Measurements from ENCODE around the gene CHGA. TPM values are rescaled to one million over a fixed set of nuclear protein-coding genes. Genes with fewer than 3 reads are reported as not detected.

Gene CHGA
- total RNA-seq, 6 experiments from 2014 or later, result 0.18 to 0.25 TPM; not detected in 4

GRCh38 chr14:92949496-92950192 lies 26.7 kb downstream of the CHGA start:
- peaks cover 0 to 8% (median 4%) of the 10 kb centered on the region in 4 donors for H3K4me1 ChIP-seq
- no peaks in the 10 kb centered on the region for H3K27me3 ChIP-seq
- intact Hi-C loops (cut with DNase I), result loop anchor here (5.0 to 10.0 kb wide), 3 partner anchors 65 to 195 kb away; no protein-coding TSS in a partner anchor
- no peaks in the 10 kb centered on the region for H3K9me3 ChIP-seq
- H3K27ac ChIP-seq, result no peak overlapping the region
- H3K36me3 ChIP-seq, result peaks cover 0 to 7% (median 0%) of the 10 kb centered on the region in 4 donors
- no peak overlapping the region for H3K4me3 ChIP-seq
- no peak for ATAC-seq
- 81% methylated on average over 6 of the region's 24 CpGs for WGBS (ENCODE audit: insufficient coverage, low coverage, low lambda C conversion rate, missing lambda C conversion rate)
- TF ChIP-seq POLR2A (IDR thresholded peaks at IDR 0.05), result no peak
- TF ChIP-seq, protein P1, sequence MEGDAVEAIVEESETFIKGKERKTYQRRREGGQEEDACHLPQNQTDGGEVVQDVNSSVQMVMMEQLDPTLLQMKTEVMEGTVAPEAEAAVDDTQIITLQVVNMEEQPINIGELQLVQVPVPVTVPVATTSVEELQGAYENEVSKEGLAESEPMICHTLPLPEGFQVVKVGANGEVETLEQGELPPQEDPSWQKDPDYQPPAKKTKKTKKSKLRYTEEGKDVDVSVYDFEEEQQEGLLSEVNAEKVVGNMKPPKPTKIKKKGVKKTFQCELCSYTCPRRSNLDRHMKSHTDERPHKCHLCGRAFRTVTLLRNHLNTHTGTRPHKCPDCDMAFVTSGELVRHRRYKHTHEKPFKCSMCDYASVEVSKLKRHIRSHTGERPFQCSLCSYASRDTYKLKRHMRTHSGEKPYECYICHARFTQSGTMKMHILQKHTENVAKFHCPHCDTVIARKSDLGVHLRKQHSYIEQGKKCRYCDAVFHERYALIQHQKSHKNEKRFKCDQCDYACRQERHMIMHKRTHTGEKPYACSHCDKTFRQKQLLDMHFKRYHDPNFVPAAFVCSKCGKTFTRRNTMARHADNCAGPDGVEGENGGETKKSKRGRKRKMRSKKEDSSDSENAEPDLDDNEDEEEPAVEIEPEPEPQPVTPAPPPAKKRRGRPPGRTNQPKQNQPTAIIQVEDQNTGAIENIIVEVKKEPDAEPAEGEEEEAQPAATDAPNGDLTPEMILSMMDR (IDR thresholded peaks at IDR 0.05), result no peak
- DNase-seq, result no peak

DNA sequence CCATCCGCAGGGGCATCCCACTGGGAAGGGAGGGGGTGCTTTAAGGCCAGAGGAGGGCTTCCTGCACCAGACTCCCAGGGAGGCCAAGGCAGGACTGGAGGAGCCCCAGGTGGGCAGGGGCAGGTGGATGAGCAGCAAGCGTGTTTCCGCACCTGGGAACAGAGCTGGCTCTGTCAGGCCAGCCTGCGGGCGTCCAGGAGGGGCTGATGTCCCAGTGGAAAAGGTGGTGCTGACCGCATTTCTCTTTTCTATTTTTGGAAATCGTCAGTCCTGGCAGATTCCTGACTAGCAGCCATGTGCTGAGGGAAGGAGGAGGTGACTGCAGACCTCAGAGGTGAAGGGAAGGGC lies 27.2 kb downstream of the CHGA start:
- no peak for DNase-seq

GRCh38 chr14:92950773-92951172 lies 27.8 kb downstream of the CHGA start:
- no peaks in the 10 kb centered on the region for H3K9me3 ChIP-seq
- peaks cover 0 to 7% (median 0%) of the 10 kb centered on the region in 4 donors for H3K36me3 ChIP-seq
- no peak for ATAC-seq
- TF ChIP-seq, protein P1 (IDR thresholded peaks at IDR 0.05), result no peak
- TF ChIP-seq POLR2A (IDR thresholded peaks at IDR 0.05), result no peak
- H3K4me3 ChIP-seq, result no peak overlapping the region
- peaks cover 0 to 8% (median 4%) of the 10 kb centered on the region in 4 donors for H3K4me1 ChIP-seq
- H3K27ac ChIP-seq, result no peak overlapping the region
- intact Hi-C loops (cut with DNase I), result loop anchor here (5.0 to 10.0 kb wide), 2 partner anchors 157 to 194 kb away; no protein-coding TSS in a partner anchor
- no peak for DNase-seq
- WGBS (ENCODE audit: insufficient coverage, low coverage, low lambda C conversion rate, missing lambda C conversion rate), result no CpG with 5 or more reads among the region's 6 CpGs
- H3K27me3 ChIP-seq, result no peaks in the 10 kb centered on the region

More for the DNA sequence above, 27.2 kb downstream of the CHGA start:
- Histone ChIP-seq H3K9me3 (no peaks in the 10 kb centered on the region), H3K27me3 (no peaks in the 10 kb centered on the region), H3K4me1 (peaks cover 0 to 8% (median 4%) of the 10 kb centered on the region in 4 donors), H3K27ac (no peak overlapping the region), H3K4me3 (no peak overlapping the region), H3K36me3 (peaks cover 0 to 7% (median 0%) of the 10 kb centered on the region in 4 donors)
- TF ChIP-seq, protein P1 (IDR thresholded peaks at IDR 0.05), result no peak
- no peak for TF ChIP-seq POLR2A (IDR thresholded peaks at IDR 0.05)
- no peak for ATAC-seq
- intact Hi-C loops (cut with DNase I), result loop anchor here (5.0 to 10.0 kb wide), 2 partner anchors 157 to 195 kb away; no protein-coding TSS in a partner anchor
- no CpG with 5 or more reads among the region's 7 CpGs for whole genome bisulfite sequencing (ENCODE audit: insufficient coverage, low coverage, low lambda C conversion rate, missing lambda C conversion rate)

DNA sequence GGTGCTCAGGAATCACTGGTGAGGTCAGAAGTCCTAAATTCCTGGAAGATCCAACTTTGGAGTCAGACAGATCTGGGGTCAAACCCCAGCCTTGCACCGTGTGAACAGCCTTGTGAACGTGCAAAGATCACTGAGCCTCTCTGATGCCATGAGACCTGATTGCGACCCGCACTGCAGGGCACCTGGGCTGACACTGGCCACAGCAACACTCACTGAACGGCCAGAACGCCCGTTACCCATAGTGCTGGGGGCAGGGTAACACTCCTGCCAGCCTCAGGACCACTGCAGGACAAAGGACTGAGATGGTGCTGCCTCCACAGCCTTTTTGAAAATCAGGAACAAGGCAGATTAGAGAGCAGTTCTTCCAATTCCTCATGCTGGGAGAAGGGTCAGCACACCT lies 28.3 kb downstream of the CHGA start:
- H3K9me3 ChIP-seq, result no peaks in the 10 kb centered on the region
- no peaks in the 10 kb centered on the region for H3K27me3 ChIP-seq
- H3K4me1 ChIP-seq, result peaks cover 0 to 7% (median 2%) of the 10 kb centered on the region in 4 donors
- H3K36me3 ChIP-seq, result peaks cover 0 to 12% (median 0%) of the 10 kb centered on the region in 4 donors
- DNase-seq, result no peak
- TF ChIP-seq, protein P1 (IDR thresholded peaks at IDR 0.05), result no peak
- TF ChIP-seq POLR2A (IDR thresholded peaks at IDR 0.05), result no peak
- no peak overlapping the region for H3K4me3 ChIP-seq
- intact Hi-C loops (cut with DNase I), result loop anchor here (5.0 to 10.0 kb wide), 2 partner anchors 156 to 194 kb away; no protein-coding TSS in a partner anchor
- H3K27ac ChIP-seq, result no peak overlapping the region
- ATAC-seq, result no peak
- WGBS (ENCODE audit: insufficient coverage, low coverage, low lambda C conversion rate, missing lambda C conversion rate), result no CpG with 5 or more reads among the region's 7 CpGs

All from right lobe of liver (tissue), 6 donors.